A549 (cell line): ENCODE data around the gene SPECC1. TPM values are rescaled to one million over a fixed set of nuclear protein-coding genes. Genes with fewer than 3 reads are reported as not detected.

Source experiments
- ATAC-seq, 2 experiments: fragments of 200-7000 bp in 1 of 2; fragments of >200 bp in 1 of 2; cut with Nextera tagmentation in 1 of 2; cut with Tn5 transposase in 1 of 2; 3 replicates each; pipeline versions ENCODE4 v1.8.0 to v1.9.1; 2018 to 2020; ENCODE audit warnings: mild to moderate bottlenecking in 1 of 2, moderate library complexity in 1 of 2
- CTCF ChIA-PET: fragments of 300-600 bp; sonication (Branson Sonifier 250); formaldehyde crosslinking; extraction: SDS; loops from one replicate; lab custom pipeline; 2021; ENCODE audit warnings: antibody characterized with exemption, inconsistent platforms; lab: Yijun Ruan, JAX
- POLR2A ChIA-PET: fragments of 350-600 bp; formaldehyde crosslinking; extraction: SDS; loops from one replicate; lab custom pipeline; 2021; ENCODE audit warnings: antibody characterized with exemption, inconsistent platforms; lab: Yijun Ruan, JAX
- DNase-seq, 2 experiments: peaks; one replicate each; pipeline versions ENCODE4 v3.0.0 to v3.0.0-alpha.2; 2011 to 2016; ENCODE audit warnings: low read depth in 1 of 2, low spot score in 1 of 2
- FAIRE-seq: peaks from 2 replicates; lab custom pipeline; 2011; peaks lifted over from hg19 to GRCh38; lab: Jason Lieb, UNC
- H3K27ac ChIP-seq, 2 experiments: fragments of >200 bp; sonication (Bioruptor Twin); formaldehyde crosslinking; 3 replicates each; pipeline ENCODE4 v1.5.1; 2016 to 2017
- H3K4me1 ChIP-seq: fragments of >200 bp; sonication (Bioruptor Twin); formaldehyde crosslinking; 3 replicates; pipeline ENCODE4 v1.6.1; 2016
- H3K4me2 ChIP-seq: fragments of >200 bp; sonication (Bioruptor Twin); formaldehyde crosslinking; 3 replicates; pipeline ENCODE4 v1.6.1; 2016
- H3K4me3 ChIP-seq: fragments of >200 bp; sonication (Bioruptor Twin); formaldehyde crosslinking; 3 replicates; pipeline ENCODE4 v1.5.1; 2016
- H3K9me3 ChIP-seq: fragments of >200 bp; sonication (Bioruptor Twin); formaldehyde crosslinking; 3 replicates; pipeline ENCODE4 v1.6.1; 2016
- ATOH8 ChIP-seq: fragments of 250-450 bp; sonication (Bioruptor Pico); IDR thresholded peaks from 2 replicates; pipeline ENCODE4 v1.5.0; 2020; ENCODE audit warnings: low read depth, mild to moderate bottlenecking, moderate library complexity
- BCL3 ChIP-seq: fragments of >200 bp; sonication (Bioruptor Twin); formaldehyde crosslinking; IDR thresholded peaks from 3 replicates; pipeline ENCODE4 v1.6.1; 2016
- CBX2 ChIP-seq: fragments of 200-600 bp; sonication (generic); IDR thresholded peaks from 2 replicates; pipeline ENCODE4 v1.6.1; 2016; ENCODE audit warnings: low read depth, mild to moderate bottlenecking, borderline replicate concordance
- CEBPB ChIP-seq, 2 experiments: fragments of >200 bp in 1 of 2; sonication (Bioruptor Twin) in 1 of 2; formaldehyde crosslinking in 1 of 2; IDR thresholded peaks; 2 replicates each; pipeline ENCODE4 v1.6.1; 2012 to 2016
- CHD4 ChIP-seq: fragments of 200-600 bp; sonication (generic); IDR thresholded peaks from 2 replicates; pipeline ENCODE4 v1.6.1; 2016; ENCODE audit warnings: antibody characterized with exemption, mild to moderate bottlenecking, borderline replicate concordance
- EHF ChIP-seq: fragments of 250-450 bp; sonication (Bioruptor Pico); IDR thresholded peaks from 2 replicates; pipeline ENCODE4 v1.5.0; 2020; ENCODE audit warnings: mild to moderate bottlenecking
- FOSL2 ChIP-seq, 2 experiments: fragments of 450-650 bp in 1 of 2; fragments of >200 bp in 1 of 2; sonication (Bioruptor Twin) in 1 of 2; formaldehyde crosslinking; IDR thresholded peaks; 2 replicates each; pipeline versions ENCODE4 v1.5.0 to v1.6.1; 2016 to 2020; ENCODE audit warnings: mild to moderate bottlenecking in 1 of 2, moderate library complexity in 1 of 2
- HES2 ChIP-seq: fragments of >200 bp; sonication (Bioruptor Twin); formaldehyde crosslinking; IDR thresholded peaks from 2 replicates; pipeline ENCODE4 v1.6.1; 2016
- HMGXB4 ChIP-seq: fragments of 250-450 bp; sonication (Bioruptor Pico); IDR thresholded peaks from 2 replicates; pipeline ENCODE4 v1.5.0; 2021; ENCODE audit warnings: mild to moderate bottlenecking, moderate library complexity, borderline replicate concordance
- HOXB13 ChIP-seq: fragments of 250-450 bp; sonication (Bioruptor Pico); IDR thresholded peaks from 2 replicates; pipeline ENCODE4 v1.5.0; 2020; ENCODE audit warnings: low read depth, mild to moderate bottlenecking, moderate library complexity
- HOXB5 ChIP-seq: fragments of 250-450 bp; sonication (Bioruptor Pico); IDR thresholded peaks from 2 replicates; pipeline ENCODE4 v1.5.0; 2020; ENCODE audit warnings: mild to moderate bottlenecking, moderate library complexity
- KDM1A ChIP-seq: fragments of 200-600 bp; sonication (generic); IDR thresholded peaks from 2 replicates; pipeline ENCODE4 v1.6.1; 2016; ENCODE audit warnings: low read depth, mild to moderate bottlenecking
- KDM5A ChIP-seq: fragments of 200-600 bp; sonication (generic); IDR thresholded peaks from 2 replicates; pipeline ENCODE4 v1.6.1; 2016; ENCODE audit warnings: antibody characterized with exemption, mild to moderate bottlenecking
- MAFK ChIP-seq: fragments of 450-650 bp; IDR thresholded peaks from 2 replicates; pipeline ENCODE4 v1.6.1; 2014; ENCODE audit not compliant: partially characterized antibody
- MAX ChIP-seq: IDR thresholded peaks from 2 replicates; pipeline ENCODE4 v1.6.1; 2012
- MYC ChIP-seq: IDR thresholded peaks from 2 replicates; pipeline ENCODE4 v1.6.1; 2012; ENCODE audit warnings: mild to moderate bottlenecking, inconsistent platforms, low read length, improper control_type of control experiment, borderline replicate concordance
- NFE2L2 ChIP-seq: fragments of 150-350 bp; conservative IDR thresholded peaks from 2 replicates; pipeline ENCODE4 v1.6.1; 2014; ENCODE audit warnings: low read length
- NPAS2 ChIP-seq: fragments of 250-450 bp; sonication (Bioruptor Pico); IDR thresholded peaks from 2 replicates; pipeline ENCODE4 v1.8.0; 2022; ENCODE audit warnings: mild to moderate bottlenecking, moderate library complexity, borderline replicate concordance
- NR3C1 ChIP-seq: fragments of >200 bp; sonication (Bioruptor Twin); formaldehyde crosslinking; IDR thresholded peaks from 3 replicates; pipeline ENCODE4 v1.6.1; 2017
- PHF8 ChIP-seq: fragments of 200-600 bp; sonication (generic); IDR thresholded peaks from 2 replicates; pipeline ENCODE4 v1.6.1; 2016; ENCODE audit warnings: low read depth, mild to moderate bottlenecking, antibody characterized with exemption, moderate library complexity, borderline replicate concordance
- POLR2AphosphoS2 ChIP-seq: conservative IDR thresholded peaks from 2 replicates; pipeline ENCODE4 v1.6.1; 2012; ENCODE audit warnings: low read length, improper control_type of control experiment, inconsistent platforms
- REST ChIP-seq: fragments of 200-600 bp; sonication (generic); IDR thresholded peaks from 2 replicates; pipeline ENCODE4 v1.6.1; 2016; ENCODE audit warnings: antibody characterized with exemption, mild to moderate bottlenecking, moderate library complexity
- RFX5 ChIP-seq: fragments of 450-650 bp; IDR thresholded peaks from 2 replicates; pipeline ENCODE4 v1.7.1; 2014; ENCODE audit warnings: antibody characterized with exemption, mild to moderate bottlenecking, moderate library complexity
- SREBF2 ChIP-seq: fragments of 450-650 bp; IDR thresholded peaks from 2 replicates; pipeline ENCODE4 v1.6.1; 2014; ENCODE audit warnings: mild to moderate bottlenecking, moderate library complexity
- TFCP2L1 ChIP-seq: fragments of 250-450 bp; sonication (Bioruptor Pico); IDR thresholded peaks from 2 replicates; pipeline ENCODE4 v1.5.0; 2021; ENCODE audit warnings: mild to moderate bottlenecking
- ZC3H11A ChIP-seq: fragments of 450-650 bp; IDR thresholded peaks from 2 replicates; pipeline ENCODE4 v1.6.1; 2014; ENCODE audit warnings: antibody characterized with exemption, mild to moderate bottlenecking
- ZNF302 ChIP-seq: fragments of 250-450 bp; sonication (Bioruptor Pico); IDR thresholded peaks from 2 replicates; pipeline ENCODE4 v1.9.0; 2021; ENCODE audit warnings: inconsistent platforms, mild to moderate bottlenecking, moderate library complexity
- WGBS: methylation state at CpG from one replicate; pipeline ENCODE4 v1.1.6; 2017; ENCODE audit errors: missing lambda C conversion rate; 5-methylcytosine and 5-hydroxymethylcytosine counted together
- polyA plus RNA-seq, 4 experiments: library from polyadenylated mRNA; depleted of rRNA in 3 of 4; stranded (reverse); fragments of >200 nt; fragmentation: RNase III in 1 of 4; extraction: RNeasy Plus Mini Kit Qiagen cat#74134 plus additional on column Dnase treatment in 1 of 4; gene quantifications; 2 replicates in 3 of 4; 3 replicates in 1 of 4; pipeline ENCODE4 v1.2.3, GENCODE V29; 2011 to 2017

Gene SPECC1
- polyA plus RNA-seq, 2 of the 4 experiments (the other 2 are of a cell fraction), result 45.1 to 66.2 TPM

GRCh38 chr17:20063665-20064648, 54.8 kb downstream of the SPECC1 start (continued):
- TF ChIP-seq REST (no peak), CEBPB (IDR thresholded peaks at IDR 0.05) (peak; percentile 89 to 95), SREBF2 (no peak), ATOH8 (CRISPR knock-in tag) (peak; percentile 29; the same call in 1 of the 2 replicates), RFX5 (no peak), HOXB13 (CRISPR knock-in tag) (peak; percentile 35; the same call in 1 of the 2 replicates)

GRCh38 chr17:20066253-20066652, 57.1 kb downstream of the SPECC1 start:
- Histone ChIP-seq H3K27ac (peak overlapping the region; percentile 89 to 90), H3K4me3 (no peak overlapping the region), H3K4me1 (peaks cover 54% of the 10 kb centered on the region), H3K4me2 (peak overlapping the region; percentile 75), H3K9me3 (no peaks in the 10 kb centered on the region)
- ChIA-PET CTCF (interaction anchor here (1.2 to 9.1 kb wide), 11 partner anchors 9 to 300 kb away, joined by 3 to 60 read pairs (median 4); partner anchors contain the start of gene SPECC1), POLR2A (interaction anchor here (1.3 kb wide), 1 partner anchor 56 kb away, joined by 14 read pairs; no protein-coding TSS in a partner anchor)
- WGBS, result under 1% methylated on average over 4 of the region's 4 CpGs
- FAIRE-seq, result peak; percentile 95
- peak; percentile 61 to 84 for DNase-seq
- ATAC-seq, result peak; percentile 58 to 75; a peak in 5 of 6 replicates
- TF ChIP-seq ZNF302, result 0 out of 2 replicates have a peak, but pooled peaks have one; percentile 33
- no peak for TF ChIP-seq MYC
- TF ChIP-seq POLR2AphosphoS2, result no peak
- TF ChIP-seq NPAS2 (CRISPR knock-in tag), result no peak
- no peak for TF ChIP-seq EHF (CRISPR knock-in tag)
- no peak for TF ChIP-seq BCL3
- TF ChIP-seq HOXB5 (CRISPR knock-in tag), result no peak
- TF ChIP-seq KDM5A, result no peak
- TF ChIP-seq MAFK, result no peak
- peak; percentile 45; the same call in 1 of the 2 replicates for TF ChIP-seq FOSL2 (IDR thresholded peaks at IDR 0.05)
- no peak for TF ChIP-seq FOSL2 (CRISPR knock-in tag; IDR thresholded peaks at IDR 0.05)
- TF ChIP-seq CBX2, result no peak
- no peak for TF ChIP-seq NR3C1
- TF ChIP-seq KDM1A, result no peak
- no peak for TF ChIP-seq HMGXB4
- no peak for TF ChIP-seq TFCP2L1
- TF ChIP-seq NFE2L2, result no peak
- TF ChIP-seq MAX, result 0 out of 2 replicates have a peak, but pooled peaks have one; percentile 57
- TF ChIP-seq ZC3H11A, result no peak
- TF ChIP-seq HES2, result no peak
- TF ChIP-seq CHD4, result no peak
- TF ChIP-seq PHF8, result no peak
- TF ChIP-seq ATOH8 (CRISPR knock-in tag), result no peak
